ENCODE data around the gene OR2T2.
"Not testable (repeated sequence)": the region's sequence is repeated elsewhere in the genome, so short reads cannot be mapped to it uniquely, and the experiment has no call there.

DNA sequence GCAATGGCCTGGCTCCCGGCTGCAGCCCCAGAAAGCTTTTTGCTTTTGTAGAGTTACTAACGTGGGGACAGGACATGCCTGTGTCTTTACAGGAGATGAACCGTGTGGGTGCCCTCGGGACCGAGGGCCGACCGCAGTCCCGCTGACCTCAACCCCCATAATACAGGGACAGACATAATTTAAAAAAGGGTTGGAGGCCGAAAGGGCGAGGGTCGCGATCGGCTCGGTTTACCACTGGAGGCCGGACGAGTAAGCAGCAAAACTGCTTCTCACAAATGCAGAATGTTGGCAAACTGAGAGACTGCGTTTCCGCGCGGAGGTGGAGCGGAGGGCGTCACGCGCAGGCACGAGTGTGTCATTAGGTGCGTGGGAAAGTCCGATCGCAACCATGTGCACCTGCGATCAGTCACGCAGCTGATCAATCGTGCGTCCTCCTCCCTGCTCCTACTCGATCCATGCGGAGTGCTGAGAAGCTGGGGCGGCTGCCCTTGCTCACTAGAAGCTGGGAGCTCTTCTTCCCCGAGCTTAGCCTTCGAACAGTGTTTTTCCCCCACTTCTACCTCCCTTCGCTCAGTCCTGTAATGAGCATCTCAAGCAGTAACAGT is 11.5 kb upstream of the OR2T2 start:
- not testable (repeated sequence) for TF ChIP-seq POLR2A (IDR thresholded peaks at IDR 0.05)
- TF ChIP-seq, protein P1, sequence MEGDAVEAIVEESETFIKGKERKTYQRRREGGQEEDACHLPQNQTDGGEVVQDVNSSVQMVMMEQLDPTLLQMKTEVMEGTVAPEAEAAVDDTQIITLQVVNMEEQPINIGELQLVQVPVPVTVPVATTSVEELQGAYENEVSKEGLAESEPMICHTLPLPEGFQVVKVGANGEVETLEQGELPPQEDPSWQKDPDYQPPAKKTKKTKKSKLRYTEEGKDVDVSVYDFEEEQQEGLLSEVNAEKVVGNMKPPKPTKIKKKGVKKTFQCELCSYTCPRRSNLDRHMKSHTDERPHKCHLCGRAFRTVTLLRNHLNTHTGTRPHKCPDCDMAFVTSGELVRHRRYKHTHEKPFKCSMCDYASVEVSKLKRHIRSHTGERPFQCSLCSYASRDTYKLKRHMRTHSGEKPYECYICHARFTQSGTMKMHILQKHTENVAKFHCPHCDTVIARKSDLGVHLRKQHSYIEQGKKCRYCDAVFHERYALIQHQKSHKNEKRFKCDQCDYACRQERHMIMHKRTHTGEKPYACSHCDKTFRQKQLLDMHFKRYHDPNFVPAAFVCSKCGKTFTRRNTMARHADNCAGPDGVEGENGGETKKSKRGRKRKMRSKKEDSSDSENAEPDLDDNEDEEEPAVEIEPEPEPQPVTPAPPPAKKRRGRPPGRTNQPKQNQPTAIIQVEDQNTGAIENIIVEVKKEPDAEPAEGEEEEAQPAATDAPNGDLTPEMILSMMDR (IDR thresholded peaks at IDR 0.05) = not testable (repeated sequence)

All from lower leg skin (tissue), 3 donors.